ENCODE data around the gene UBN2.

The UBN2 gene

GRCh38 chr7:139259142-139259541 is 28.1 kb downstream of the UBN2 start:
- peaks cover 78% of the 10 kb centered on the region for H3K36me3 ChIP-seq (ENCODE audit: insufficient read depth, low read length)

GRCh38 chr7:139264220-139264619 is 33.2 kb downstream of the UBN2 start:
- TF ChIP-seq EZH2 (IDR thresholded peaks at IDR 0.05; ENCODE audit: borderline replicate concordance, low read length) (no peak), CTCF (IDR thresholded peaks at IDR 0.05; ENCODE audit: low read length) (no peak)
- no peak overlapping the region for H3K9ac ChIP-seq (ENCODE audit: low read length)
- H3K9me3 ChIP-seq (ENCODE audit: low read length), result no peaks in the 10 kb centered on the region
- no peaks in the 10 kb centered on the region for H3K27me3 ChIP-seq (ENCODE audit: insufficient read depth, low read length)
- no peaks in the 10 kb centered on the region for H3F3A ChIP-seq (ENCODE audit: insufficient read depth, low read length)
- H3K79me2 ChIP-seq (ENCODE audit: insufficient read depth, low read length), result no peaks in the 10 kb centered on the region
- H3K9me2 ChIP-seq (ENCODE audit: low read depth, low read length), result no peaks in the 10 kb centered on the region
- H3K36me3 ChIP-seq (ENCODE audit: insufficient read depth, low read length), result peaks cover 80% of the 10 kb centered on the region
- H4K20me1 ChIP-seq (ENCODE audit: insufficient read depth, low read length), result no peaks in the 10 kb centered on the region
- no peaks in the 10 kb centered on the region for H3K4me1 ChIP-seq (ENCODE audit: insufficient read depth, low read length, severe bottlenecking)
- H3K4me2 ChIP-seq (ENCODE audit: low read length), result no peak overlapping the region
- no peak overlapping the region for H2AFZ ChIP-seq (ENCODE audit: low read length)
- H3K27ac ChIP-seq (ENCODE audit: low read depth, low read length, poor library complexity, severe bottlenecking), result no peak overlapping the region
- no peak overlapping the region for H3K4me3 ChIP-seq (ENCODE audit: low read depth, low read length, poor library complexity, severe bottlenecking)

More at GRCh38 chr7:139259142-139259541, 28.1 kb downstream of the UBN2 start:
- TF ChIP-seq CTCF (IDR thresholded peaks at IDR 0.05; ENCODE audit: low read length), result no peak
- no peak for TF ChIP-seq EZH2 (IDR thresholded peaks at IDR 0.05; ENCODE audit: borderline replicate concordance, low read length)
- Histone ChIP-seq H3F3A (ENCODE audit: insufficient read depth, low read length) (no peaks in the 10 kb centered on the region), H3K79me2 (ENCODE audit: insufficient read depth, low read length) (no peaks in the 10 kb centered on the region), H3K27ac (ENCODE audit: low read depth, low read length, poor library complexity, severe bottlenecking) (no peak overlapping the region), H3K4me3 (ENCODE audit: low read depth, low read length, poor library complexity, severe bottlenecking) (no peak overlapping the region), H3K27me3 (ENCODE audit: insufficient read depth, low read length) (no peaks in the 10 kb centered on the region), H2AFZ (ENCODE audit: low read length) (no peak overlapping the region), H3K9ac (ENCODE audit: low read length) (no peak overlapping the region), H3K9me3 (ENCODE audit: low read length) (no peaks in the 10 kb centered on the region), H3K4me2 (ENCODE audit: low read length) (no peak overlapping the region), H3K9me2 (ENCODE audit: low read depth, low read length) (no peaks in the 10 kb centered on the region), H4K20me1 (ENCODE audit: insufficient read depth, low read length) (no peaks in the 10 kb centered on the region), H3K4me1 (ENCODE audit: insufficient read depth, low read length, severe bottlenecking) (no peaks in the 10 kb centered on the region)

GRCh38 chr7:139265673-139266072 is 34.6 kb downstream of the UBN2 start:
- Histone ChIP-seq H3K79me2 (ENCODE audit: insufficient read depth, low read length) (no peaks in the 10 kb centered on the region), H4K20me1 (ENCODE audit: insufficient read depth, low read length) (no peaks in the 10 kb centered on the region), H3K4me1 (ENCODE audit: insufficient read depth, low read length, severe bottlenecking) (no peaks in the 10 kb centered on the region), H3K9me3 (ENCODE audit: low read length) (no peaks in the 10 kb centered on the region), H3K9ac (ENCODE audit: low read length) (no peak overlapping the region), H3F3A (ENCODE audit: insufficient read depth, low read length) (no peaks in the 10 kb centered on the region), H3K4me3 (ENCODE audit: low read depth, low read length, poor library complexity, severe bottlenecking) (no peak overlapping the region), H3K27me3 (ENCODE audit: insufficient read depth, low read length) (no peaks in the 10 kb centered on the region), H3K9me2 (ENCODE audit: low read depth, low read length) (no peaks in the 10 kb centered on the region), H3K36me3 (ENCODE audit: insufficient read depth, low read length) (peaks cover 75% of the 10 kb centered on the region), H3K27ac (ENCODE audit: low read depth, low read length, poor library complexity, severe bottlenecking) (no peak overlapping the region), H2AFZ (ENCODE audit: low read length) (no peak overlapping the region), H3K4me2 (ENCODE audit: low read length) (no peak overlapping the region)
- TF ChIP-seq CTCF (IDR thresholded peaks at IDR 0.05; ENCODE audit: low read length), result no peak
- no peak for TF ChIP-seq EZH2 (IDR thresholded peaks at IDR 0.05; ENCODE audit: borderline replicate concordance, low read length)

Data from OCI-LY1 (cell line).